GM19467 (cell line): ENCODE results near the gene DNAH1.

Source experiments
- ATAC-seq: cut with Tn5 transposase; IDR thresholded peaks from one replicate; pipeline ENCODE4 v1.9.1; 2021; ENCODE audit warnings: mild to moderate bottlenecking, moderate library complexity; ENCODE audit not compliant: unreplicated experiment

The DNAH1 gene

GRCh38 chr3:52355526-52355925 is 39.4 kb downstream of the DNAH1 start:
- ATAC-seq: no peak

GRCh38 chr3:52356126-52356525 is 40.0 kb downstream of the DNAH1 start:
- ATAC-seq: no peak

DNA sequence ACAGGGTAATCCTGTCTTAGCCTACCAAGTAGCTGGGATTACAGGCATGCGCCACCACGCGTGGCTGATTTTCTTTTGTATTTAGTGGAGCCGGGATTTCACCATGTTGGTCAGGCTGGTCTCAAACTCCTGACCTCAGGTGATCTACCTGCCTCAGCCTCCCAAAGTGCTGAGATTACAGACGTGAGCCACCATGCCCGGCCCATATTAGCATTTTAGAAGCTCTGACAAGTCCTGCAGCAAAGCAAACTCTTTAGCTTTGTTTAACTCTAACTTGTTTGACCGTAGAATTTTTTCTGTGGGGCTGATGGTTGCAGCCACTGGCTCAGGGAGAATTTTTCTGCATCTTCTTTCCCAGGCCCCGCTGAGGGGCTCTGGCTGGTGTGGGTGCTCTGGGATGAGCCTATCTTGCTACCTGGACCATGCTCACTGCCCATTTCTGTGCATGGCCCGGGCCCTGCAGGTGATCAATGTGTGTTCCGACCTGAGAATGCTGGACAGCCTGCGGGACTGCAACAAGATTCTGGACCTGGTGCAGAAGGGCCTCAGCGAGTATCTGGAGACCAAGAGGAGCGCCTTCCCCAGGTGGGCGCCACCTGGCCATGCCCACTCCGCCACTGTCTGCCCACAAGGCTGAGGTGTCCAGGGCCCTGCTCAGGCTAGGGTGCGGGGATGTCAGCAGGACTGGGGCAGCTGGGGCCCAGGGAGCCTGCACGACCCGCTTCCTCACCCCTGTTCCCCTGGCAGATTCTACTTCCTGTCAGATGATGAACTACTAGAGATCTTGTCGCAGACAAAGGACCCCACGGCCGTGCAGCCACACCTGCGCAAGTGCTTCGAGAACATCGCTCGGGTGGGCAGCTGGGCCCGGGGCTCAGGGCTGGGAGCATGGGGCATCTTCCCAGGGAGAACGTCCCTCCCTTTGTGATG is 41.3 kb downstream of the DNAH1 start:
- ATAC-seq: no peak

DNA sequence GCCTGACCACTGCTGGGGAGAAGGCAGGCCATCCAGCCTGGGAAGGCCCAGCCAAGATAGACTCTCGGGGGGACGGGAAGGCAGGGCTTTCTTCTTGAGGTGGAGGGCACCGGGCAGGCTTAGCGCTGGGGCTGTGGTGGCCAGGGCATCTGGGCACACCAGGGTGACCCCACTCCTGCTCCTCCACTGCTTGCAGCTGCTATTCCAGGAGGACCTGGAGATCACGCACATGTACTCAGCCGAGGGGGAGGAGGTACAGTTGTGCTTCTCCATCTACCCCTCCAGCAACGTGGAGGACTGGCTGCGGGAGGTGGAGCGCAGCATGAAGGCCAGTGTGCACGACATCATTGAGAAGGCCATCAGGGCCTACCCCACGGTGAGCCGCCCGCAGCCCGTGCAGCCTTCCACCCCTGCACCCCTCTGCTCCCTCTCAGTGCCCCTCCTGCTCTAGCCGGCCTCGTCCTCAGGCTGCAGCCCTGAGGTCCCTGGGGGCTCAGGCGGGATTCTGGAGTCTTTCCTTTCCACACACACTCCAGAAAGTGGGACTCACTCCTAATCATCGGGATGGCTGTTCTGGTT is 42.3 kb downstream of the DNAH1 start:
- ATAC-seq: no peak

DNA sequence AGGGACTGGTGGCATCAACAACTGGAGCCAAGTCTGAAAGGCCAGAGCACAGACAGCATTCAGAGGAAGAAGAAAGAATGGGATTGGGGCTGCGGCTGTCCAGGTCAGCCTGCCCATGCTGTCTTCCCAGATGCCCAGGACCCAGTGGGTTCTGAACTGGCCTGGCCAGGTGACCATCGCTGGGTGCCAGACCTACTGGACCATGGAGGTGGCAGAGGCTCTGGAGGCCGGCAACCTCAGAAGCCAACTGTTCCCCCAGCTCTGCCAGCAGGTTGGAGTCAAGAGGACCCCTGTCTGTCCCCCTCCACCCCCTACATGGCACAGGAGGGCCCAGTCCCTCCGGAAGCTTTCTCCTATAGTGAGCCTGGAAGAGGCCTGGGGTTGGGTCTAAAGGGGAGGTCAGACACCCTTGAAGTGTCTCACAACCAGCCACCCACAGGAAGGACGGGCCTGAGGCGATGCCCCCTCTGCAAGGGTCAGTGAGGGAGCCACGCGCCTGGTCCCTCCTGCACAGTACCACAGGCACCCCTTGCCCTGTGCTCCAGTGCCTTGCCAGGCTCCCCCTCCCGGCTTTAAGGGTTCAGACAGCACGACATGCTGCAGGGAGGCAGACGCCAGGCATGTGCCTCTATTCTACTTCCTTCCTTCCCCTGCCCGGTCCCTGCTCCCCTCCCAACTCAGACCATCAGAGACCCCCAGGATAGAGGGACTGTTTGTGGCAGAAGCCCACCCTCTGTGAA is 43.2 kb downstream of the DNAH1 start:
- no peak for ATAC-seq

DNA sequence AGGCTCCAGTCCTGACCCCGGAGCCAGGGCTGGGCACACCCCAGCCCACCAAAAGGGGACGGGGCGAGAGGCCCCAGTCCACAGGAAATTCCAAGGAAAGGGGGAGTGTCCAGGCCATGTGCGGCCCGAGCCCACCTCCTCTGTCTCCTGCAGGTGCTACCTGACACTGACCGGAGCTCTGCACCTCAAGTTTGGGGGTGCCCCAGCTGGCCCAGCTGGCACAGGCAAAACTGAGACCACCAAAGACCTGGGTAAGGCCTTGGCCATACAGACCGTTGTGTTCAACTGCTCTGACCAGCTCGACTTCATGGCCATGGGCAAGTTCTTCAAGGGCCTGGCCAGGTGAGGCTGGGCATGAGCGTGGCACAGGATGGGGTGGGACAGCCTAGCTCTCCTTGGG is 44.9 kb downstream of the DNAH1 start:
- ATAC-seq: no peak

DNA sequence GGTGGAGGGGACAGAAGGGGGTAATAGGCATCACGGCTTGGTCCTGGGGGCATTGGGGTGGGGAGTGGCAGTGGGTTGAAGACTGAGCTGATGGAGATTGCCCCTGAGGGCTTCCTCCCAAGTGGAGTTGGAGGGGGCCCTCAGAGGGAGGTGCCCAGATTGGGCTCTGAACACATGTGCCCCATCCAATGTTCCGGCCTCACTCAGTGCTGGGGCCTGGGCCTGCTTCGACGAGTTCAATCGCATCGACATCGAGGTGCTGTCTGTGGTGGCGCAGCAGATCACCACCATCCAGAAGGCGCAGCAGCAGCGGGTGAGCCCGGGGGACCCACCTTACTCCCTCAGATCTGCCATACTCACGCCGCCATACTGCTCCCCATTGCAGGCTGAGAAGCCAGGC is 45.3 kb downstream of the DNAH1 start:
- no peak for ATAC-seq

GRCh38 chr3:52361898-52362297 is 45.8 kb downstream of the DNAH1 start:
- ATAC-seq: no peak

GRCh38 chr3:52364322-52365035 is 48.4 kb downstream of the DNAH1 start:
- ATAC-seq: no peak

GRCh38 chr3:52366527-52366926 is 50.4 kb downstream of the DNAH1 start:
- no peak for ATAC-seq

DNA sequence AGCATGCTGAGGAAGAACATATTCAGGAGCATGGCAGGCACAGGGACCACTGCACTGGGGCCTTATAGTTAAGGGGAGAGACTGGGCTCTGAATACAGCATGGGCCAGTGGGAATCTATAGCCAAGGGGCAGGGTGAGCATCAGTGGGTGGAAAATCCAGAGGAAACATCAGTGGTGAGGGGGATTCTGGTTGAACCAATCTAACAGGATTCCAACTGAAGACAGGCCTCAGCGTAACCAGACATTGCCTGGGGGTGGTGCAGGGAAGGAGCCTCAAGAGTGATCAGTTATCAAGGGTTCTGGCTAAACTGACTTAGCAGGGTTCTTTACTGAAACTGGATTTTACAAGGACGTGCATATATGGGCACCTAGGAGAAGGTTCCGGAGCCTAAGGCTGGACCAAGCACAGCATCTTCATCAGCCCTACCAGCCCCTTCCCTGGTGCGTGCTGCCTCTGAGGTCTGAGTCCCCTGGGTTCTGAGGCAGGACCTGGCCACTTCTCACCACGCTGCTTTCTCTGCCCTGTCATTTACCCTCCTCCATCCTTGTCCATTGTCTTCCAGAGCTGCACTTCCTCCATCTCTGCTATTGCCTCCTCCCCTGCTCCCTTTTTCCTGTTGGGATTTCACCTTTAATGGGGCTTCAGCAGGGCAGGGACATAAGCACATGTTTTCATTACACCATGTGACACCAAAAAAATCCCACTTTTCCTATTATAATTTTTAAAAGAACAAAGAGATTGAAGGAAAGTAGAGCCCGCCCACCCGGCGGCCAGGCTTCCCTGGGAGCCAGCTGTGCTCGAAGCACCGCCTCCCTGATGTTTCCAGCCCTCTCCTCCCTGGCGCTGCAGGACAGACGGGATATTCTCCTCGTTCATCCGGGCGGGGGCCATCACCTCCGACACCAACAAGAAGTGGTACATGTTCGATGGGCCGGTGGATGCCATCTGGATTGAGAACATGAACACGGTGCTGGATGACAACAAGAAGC is 52.1 kb downstream of the DNAH1 start:
- ATAC-seq: no peak

DNA sequence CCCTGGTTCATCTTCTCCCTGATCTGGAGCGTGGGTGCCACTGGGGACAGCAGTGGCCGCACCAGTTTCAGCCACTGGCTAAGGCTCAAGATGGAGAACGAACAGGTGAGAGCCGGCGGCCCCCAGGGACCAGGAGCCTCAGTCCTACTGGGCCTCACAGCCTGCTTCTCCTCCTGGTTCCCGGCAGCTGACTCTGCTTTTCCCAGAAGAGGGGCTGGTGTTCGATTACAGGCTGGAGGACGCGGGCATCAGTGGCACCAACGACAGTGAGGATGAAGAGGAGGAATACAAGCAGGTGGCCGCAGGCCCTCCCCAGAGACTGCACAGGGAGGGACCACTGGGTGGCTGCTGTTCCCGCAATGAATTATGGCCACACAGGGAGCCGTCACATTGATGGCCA is 54.4 kb downstream of the DNAH1 start:
- no peak for ATAC-seq

- ATAC-seq: no peak
These were observed 56.8 kb downstream of the DNAH1 start for GRCh38 chr3:52372822-52373504.

DNA sequence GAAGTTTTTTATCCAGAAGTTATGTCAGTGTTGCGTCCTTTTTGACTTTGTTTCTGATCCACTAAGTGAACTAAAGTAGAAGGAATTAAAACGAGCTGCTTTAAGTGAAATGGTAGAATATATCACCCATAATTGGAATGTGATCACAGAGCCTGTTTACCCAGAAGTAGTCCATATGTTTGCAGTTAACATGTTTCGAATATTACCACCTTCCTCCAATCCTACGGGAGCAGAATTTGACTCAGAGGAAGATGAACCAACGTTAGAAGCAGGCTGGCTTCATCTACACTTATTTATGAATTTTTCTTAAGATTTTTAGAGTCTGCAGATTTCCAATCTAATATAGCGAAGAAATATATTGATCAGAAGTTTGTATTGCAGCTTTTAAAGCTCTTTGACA is 57.6 kb downstream of the DNAH1 start:
- ATAC-seq: no peak

- no peak for ATAC-seq
These were observed 58.1 kb downstream of the DNAH1 start for GRCh38 chr3:52374173-52374572.

GRCh38 chr3:52379610-52380009 is 63.5 kb downstream of the DNAH1 start:
- no peak for ATAC-seq

DNA sequence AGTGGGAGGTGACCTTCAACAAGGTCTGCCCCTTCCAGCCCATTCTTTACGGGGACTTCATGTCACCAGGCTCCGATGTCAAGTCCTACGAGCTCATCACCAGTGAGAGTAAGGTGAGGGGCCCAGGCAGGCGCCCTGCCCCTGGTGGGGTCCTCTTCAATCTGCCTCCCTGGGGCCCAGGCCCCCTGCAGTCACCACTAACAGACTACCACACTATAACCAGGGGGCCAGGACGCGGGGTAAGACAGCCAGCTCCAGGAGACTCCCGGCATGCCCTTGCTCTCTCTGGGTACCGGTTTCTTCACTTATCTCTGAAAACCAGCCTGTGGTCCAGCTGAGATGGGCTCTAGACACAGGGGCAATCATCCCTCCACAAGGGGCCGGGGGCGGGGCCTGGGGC is 63.9 kb downstream of the DNAH1 start:
- ATAC-seq: no peak

- ATAC-seq: no peak
These were observed 65.5 kb downstream of the DNAH1 start for GRCh38 chr3:52381623-52382022.

- ATAC-seq: no peak
These were observed 67.3 kb downstream of the DNAH1 start for GRCh38 chr3:52383446-52383845.
